Cortex of kidney (tissue), 1 donor: ENCODE data around the gene BAZ1A.

Experiments
- DNase-seq: peaks from one replicate; lab custom pipeline; 2025; lab: John Stamatoyannopoulos, UW

BAZ1A gene

GRCh38 chr14:34875031-34875922, at the start of gene BAZ1A:
TSS of gene BAZ1A (minus strand) at chr14:34875360. CDS start at chr14:34874604, 756 bp downstream.
- no peak for DNase-seq

GRCh38 chr14:34920339-34920738, 45.2 kb upstream of the BAZ1A start:
- DNase-seq, result no peak

GRCh38 chr14:34913619-34914018, 38.5 kb upstream of the BAZ1A start:
- no peak for DNase-seq

- DNase-seq, result no peak
Observed at GRCh38 chr14:34912966-34913365, 37.8 kb upstream of the BAZ1A start.

- no peak for DNase-seq
Observed at GRCh38 chr14:34912182-34912581, 37.0 kb upstream of the BAZ1A start.

- DNase-seq, result no peak
Observed at GRCh38 chr14:34911209-34912150, 36.3 kb upstream of the BAZ1A start.

GRCh38 chr14:34906287-34906686, 31.1 kb upstream of the BAZ1A start:
- no peak for DNase-seq

GRCh38 chr14:34895277-34895676, 20.1 kb upstream of the BAZ1A start:
- no peak for DNase-seq

GRCh38 chr14:34890937-34891336, 15.8 kb upstream of the BAZ1A start:
- DNase-seq, result no peak

GRCh38 chr14:34888186-34888585, 13.0 kb upstream of the BAZ1A start:
- no peak for DNase-seq

GRCh38 chr14:34883954-34884353, 8.8 kb upstream of the BAZ1A start:
- DNase-seq, result no peak

- DNase-seq, result no peak
Observed at GRCh38 chr14:34874386-34875030, 652 bp downstream of the BAZ1A start.

- peak; percentile 24 for DNase-seq
Observed at GRCh38 chr14:34873589-34874385, 1.4 kb downstream of the BAZ1A start.

GRCh38 chr14:34872822-34873588, 2.2 kb downstream of the BAZ1A start:
- no peak for DNase-seq

GRCh38 chr14:34867199-34867598, 8.0 kb downstream of the BAZ1A start:
- DNase-seq, result no peak

GRCh38 chr14:34865889-34866574, 9.1 kb downstream of the BAZ1A start:
- DNase-seq, result no peak

- no peak for DNase-seq
Observed at GRCh38 chr14:34863844-34864243, 11.3 kb downstream of the BAZ1A start.

- no peak for DNase-seq
Observed at GRCh38 chr14:34858765-34859164, 16.4 kb downstream of the BAZ1A start.

GRCh38 chr14:34857689-34858449, 17.3 kb downstream of the BAZ1A start:
- DNase-seq, result no peak
